ENCODE measurements around the gene HEBP1. TPM values are rescaled to one million over a fixed set of nuclear protein-coding genes. Genes with fewer than 3 reads are reported as not detected.

HEBP1 gene
- total RNA-seq, 4 donors from 2014 or later = 44.5 to 78.0 (median 49.0) TPM

GRCh38 chr12:12945591-12945990 lies 54.5 kb downstream of the HEBP1 start:
- ATAC-seq (ENCODE audit: low FRiP score) (no peak), DNase-seq (ENCODE audit: low spot score) (no peak)
- TF ChIP-seq, protein P1, sequence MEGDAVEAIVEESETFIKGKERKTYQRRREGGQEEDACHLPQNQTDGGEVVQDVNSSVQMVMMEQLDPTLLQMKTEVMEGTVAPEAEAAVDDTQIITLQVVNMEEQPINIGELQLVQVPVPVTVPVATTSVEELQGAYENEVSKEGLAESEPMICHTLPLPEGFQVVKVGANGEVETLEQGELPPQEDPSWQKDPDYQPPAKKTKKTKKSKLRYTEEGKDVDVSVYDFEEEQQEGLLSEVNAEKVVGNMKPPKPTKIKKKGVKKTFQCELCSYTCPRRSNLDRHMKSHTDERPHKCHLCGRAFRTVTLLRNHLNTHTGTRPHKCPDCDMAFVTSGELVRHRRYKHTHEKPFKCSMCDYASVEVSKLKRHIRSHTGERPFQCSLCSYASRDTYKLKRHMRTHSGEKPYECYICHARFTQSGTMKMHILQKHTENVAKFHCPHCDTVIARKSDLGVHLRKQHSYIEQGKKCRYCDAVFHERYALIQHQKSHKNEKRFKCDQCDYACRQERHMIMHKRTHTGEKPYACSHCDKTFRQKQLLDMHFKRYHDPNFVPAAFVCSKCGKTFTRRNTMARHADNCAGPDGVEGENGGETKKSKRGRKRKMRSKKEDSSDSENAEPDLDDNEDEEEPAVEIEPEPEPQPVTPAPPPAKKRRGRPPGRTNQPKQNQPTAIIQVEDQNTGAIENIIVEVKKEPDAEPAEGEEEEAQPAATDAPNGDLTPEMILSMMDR (IDR thresholded peaks at IDR 0.05) = no peak

- DNase-seq (ENCODE audit: low spot score) (no peak), ATAC-seq (ENCODE audit: low FRiP score) (no peak)
- TF ChIP-seq, protein P1 (IDR thresholded peaks at IDR 0.05) = no peak
Observed at GRCh38 chr12:12943586-12944260, 56.3 kb downstream of the HEBP1 start.

DNA sequence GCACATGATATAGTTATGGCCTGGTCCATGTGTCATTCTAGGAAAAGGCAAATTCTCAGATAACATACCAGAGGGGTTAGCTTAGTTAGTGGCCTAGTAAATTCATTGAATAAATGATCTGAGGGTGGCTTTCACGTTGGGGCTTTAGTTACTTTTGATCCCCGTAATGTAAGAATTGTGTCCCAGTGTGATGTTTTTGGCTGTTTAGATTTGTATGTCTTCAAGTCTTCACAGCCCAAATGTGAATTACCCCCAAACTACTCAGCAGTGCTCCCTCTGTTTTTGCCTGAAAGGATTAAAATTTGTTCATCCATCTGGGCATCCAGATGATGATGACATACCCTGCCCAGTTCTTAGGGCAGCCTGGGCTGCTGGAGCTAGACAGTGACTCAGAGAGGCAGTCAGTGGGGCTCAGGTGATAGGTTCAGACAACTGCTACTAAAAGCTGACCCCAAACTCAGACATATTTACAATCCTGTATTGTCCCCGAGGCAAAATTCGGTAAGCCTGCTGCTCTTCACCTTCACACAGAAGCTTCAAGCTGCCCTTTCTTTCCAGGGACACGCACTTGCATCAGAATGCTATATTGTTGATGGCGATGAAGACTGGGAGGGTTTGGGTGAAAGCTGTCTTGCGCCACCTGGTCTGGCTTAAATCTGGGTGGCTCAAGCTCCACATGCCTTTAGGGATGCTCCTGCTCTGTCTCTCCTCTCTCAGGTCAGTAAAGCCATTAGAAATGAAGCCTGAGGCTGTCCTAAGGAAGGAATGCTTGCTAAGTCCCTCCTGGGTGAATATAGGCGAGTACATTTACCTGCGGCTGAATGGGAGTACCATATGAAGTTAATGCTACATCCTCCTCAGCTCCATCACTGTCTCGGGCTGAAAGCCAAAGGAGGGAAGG lies 58.4 kb downstream of the HEBP1 start:
- TF ChIP-seq, protein P1 (IDR thresholded peaks at IDR 0.05) = no peak
- DNase-seq (ENCODE audit: low spot score) (no peak), ATAC-seq (ENCODE audit: low FRiP score) (no peak)

DNA sequence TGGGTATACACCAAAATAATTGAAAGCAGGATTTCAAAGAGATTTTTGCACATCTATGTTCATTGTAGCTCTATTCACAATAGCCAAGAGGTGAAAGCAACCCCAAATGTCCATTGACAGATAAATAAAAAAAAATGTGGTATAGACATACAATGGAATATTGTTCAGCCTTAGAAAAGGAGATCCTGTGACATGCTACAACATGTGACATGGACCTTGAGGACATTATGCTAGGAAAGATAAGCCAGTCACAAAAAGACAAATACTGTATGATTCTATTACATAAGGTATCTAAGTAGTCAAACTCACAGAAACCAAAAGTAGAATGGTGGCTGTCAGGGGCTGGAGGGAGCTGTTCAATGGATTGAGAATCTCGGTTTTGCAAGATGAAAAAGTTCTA lies 60.2 kb downstream of the HEBP1 start:
- ATAC-seq (ENCODE audit: low FRiP score) (no peak), DNase-seq (ENCODE audit: low spot score) (no peak)
- TF ChIP-seq, protein P1 (IDR thresholded peaks at IDR 0.05) = no peak

DNA sequence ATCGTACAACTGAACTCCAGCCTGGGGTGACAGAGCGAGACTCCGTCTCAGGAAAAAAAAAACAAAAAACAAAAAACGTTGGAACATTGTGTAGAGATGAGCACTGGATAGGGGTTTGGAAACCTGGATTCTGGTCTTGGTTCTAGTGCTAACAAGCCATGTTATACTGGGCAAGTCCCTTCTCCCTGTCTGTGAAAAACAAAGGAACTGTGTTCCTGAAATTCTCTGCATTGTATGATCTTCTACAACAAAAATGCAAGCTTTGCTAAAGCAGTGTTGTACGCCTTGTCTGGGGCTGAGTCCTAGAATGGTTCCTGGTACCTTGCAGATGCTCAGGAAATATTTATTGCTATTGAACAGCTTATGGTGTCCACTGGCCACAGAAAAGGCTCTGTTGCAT lies 61.5 kb downstream of the HEBP1 start:
- TF ChIP-seq, protein P1 (IDR thresholded peaks at IDR 0.05) = no peak
- DNase-seq (ENCODE audit: low spot score) = no peak
- no peak for ATAC-seq (ENCODE audit: low FRiP score)

DNA sequence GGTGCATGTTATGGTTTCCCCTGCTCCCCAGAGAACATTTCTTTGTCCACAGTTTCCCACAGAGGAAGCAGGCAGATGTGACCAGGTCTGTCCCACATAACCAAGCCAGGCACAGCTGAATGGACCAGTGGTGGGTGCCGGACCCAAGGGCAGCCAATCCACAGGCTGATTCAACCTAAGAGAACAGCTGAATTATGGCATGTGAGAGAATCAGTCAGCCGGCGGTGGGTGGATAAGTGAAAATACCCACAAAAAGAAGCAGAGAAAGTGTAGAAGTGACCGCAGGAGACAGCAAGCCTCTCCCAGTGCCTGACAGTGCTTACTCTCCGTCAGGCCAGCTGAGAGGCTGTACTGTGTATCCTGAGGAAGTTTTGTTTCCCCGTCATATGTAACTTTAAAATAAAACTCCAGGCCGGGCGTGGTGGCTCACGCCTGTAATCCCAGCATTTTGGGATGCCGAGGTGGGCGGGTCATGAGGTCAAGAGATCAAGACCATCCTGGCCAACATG lies 63.0 kb downstream of the HEBP1 start:
- TF ChIP-seq, protein P1 (IDR thresholded peaks at IDR 0.05) = no peak
- ATAC-seq (ENCODE audit: low FRiP score) = no peak
- DNase-seq (ENCODE audit: low spot score) = no peak
